Naive B cell (primary cell): ENCODE results near the gene DNTT. TPM values are rescaled to one million over a fixed set of nuclear protein-coding genes. Genes with fewer than 3 reads are reported as not detected.

Source experiments
- polyA plus RNA-seq, 6 donors: library from polyadenylated mRNA; unstranded; fragments of 300-500 nt; fragmentation: Illumina TruSeq; gene quantifications; one replicate each; pipeline ENCODE4 v1.2.3, GENCODE V29; 2021; ENCODE audit warnings: low read depth in 6 of 6

The DNTT gene
- polyA plus RNA-seq, 6 donors from 2014 or later: 0.21 TPM; not detected in 5

Other genes starting within 250 kb of the DNTT start
- 10 to 100 TPM in 5 of 6 donors, 1 to 10 TPM in 1; 8.2 to 21.4 (median 14.4) TPM for gene ZNF518A, start 174.1 kb upstream of the DNTT start, polyA plus RNA-seq
- gene BLNK, start 32.9 kb upstream of the DNTT start, polyA plus RNA-seq: 100 to 1,000 TPM; 152 to 280 (median 196) TPM
- gene OPALIN, start 54.6 kb downstream of the DNTT start, polyA plus RNA-seq: not detected
- gene TLL2, start 209.5 kb downstream of the DNTT start, polyA plus RNA-seq: under 1 TPM in 4 of 6 donors, not detected in 2; 0.03 to 0.77 (median 0.32) TPM